Tongue (tissue), 2 donors: ENCODE measurements around the gene ODAD4. TPM values are rescaled to one million over a fixed set of nuclear protein-coding genes. Genes with fewer than 3 reads are reported as not detected.
A peak's percentile ranks its signal among the peaks of the same experiment; 100 is the strongest.
"Not testable (repeated sequence)": the region's sequence is repeated elsewhere in the genome, so short reads cannot be mapped to it uniquely, and the experiment has no call there.

ENCODE experiments used
- DNase-seq: peaks from one replicate; pipeline ENCODE4 v3.0.0-alpha.2; 2015
- total RNA-seq: library from RNA; depleted of rRNA; stranded (reverse); fragments of >200 nt; gene quantifications from one replicate; pipeline ENCODE4 v1.2.3, GENCODE V29; 2014

ODAD4 gene
- total RNA-seq, 1 donor from 2014 or later, result not detected

- no peak for DNase-seq
Observed at GRCh38 chr17:41913798-41914197, 16.6 kb upstream of the ODAD4 start.

DNA sequence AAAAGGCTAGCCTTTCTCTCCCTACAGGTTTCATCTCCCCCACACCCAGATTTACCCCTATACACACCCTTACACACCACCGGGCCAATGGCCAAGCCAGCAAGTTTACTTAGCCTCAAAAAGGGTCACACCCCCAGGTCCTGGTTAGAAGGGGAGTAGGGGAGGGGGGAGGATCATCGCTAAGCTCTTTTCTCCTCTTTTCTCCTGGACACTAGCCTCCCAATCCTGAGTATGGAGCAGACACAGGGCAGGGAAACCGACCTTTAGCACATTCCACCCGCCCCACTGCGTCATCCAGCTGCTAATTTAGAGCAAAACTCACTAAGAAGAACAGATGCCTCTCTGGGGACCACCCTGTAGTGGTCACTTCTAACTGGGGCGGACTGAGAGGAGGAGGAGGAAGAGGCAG, 16.1 kb upstream of the ODAD4 start:
- no peak for DNase-seq

GRCh38 chr17:41915020-41915419, 15.4 kb upstream of the ODAD4 start:
- no peak for DNase-seq

GRCh38 chr17:41915566-41915965, 14.9 kb upstream of the ODAD4 start:
- no peak for DNase-seq

- DNase-seq, result peak; percentile 84
Observed at GRCh38 chr17:41917192-41917591, 13.2 kb upstream of the ODAD4 start.

- DNase-seq, result peak; percentile 81
Observed at GRCh38 chr17:41917679-41918313, 12.6 kb upstream of the ODAD4 start.

DNA sequence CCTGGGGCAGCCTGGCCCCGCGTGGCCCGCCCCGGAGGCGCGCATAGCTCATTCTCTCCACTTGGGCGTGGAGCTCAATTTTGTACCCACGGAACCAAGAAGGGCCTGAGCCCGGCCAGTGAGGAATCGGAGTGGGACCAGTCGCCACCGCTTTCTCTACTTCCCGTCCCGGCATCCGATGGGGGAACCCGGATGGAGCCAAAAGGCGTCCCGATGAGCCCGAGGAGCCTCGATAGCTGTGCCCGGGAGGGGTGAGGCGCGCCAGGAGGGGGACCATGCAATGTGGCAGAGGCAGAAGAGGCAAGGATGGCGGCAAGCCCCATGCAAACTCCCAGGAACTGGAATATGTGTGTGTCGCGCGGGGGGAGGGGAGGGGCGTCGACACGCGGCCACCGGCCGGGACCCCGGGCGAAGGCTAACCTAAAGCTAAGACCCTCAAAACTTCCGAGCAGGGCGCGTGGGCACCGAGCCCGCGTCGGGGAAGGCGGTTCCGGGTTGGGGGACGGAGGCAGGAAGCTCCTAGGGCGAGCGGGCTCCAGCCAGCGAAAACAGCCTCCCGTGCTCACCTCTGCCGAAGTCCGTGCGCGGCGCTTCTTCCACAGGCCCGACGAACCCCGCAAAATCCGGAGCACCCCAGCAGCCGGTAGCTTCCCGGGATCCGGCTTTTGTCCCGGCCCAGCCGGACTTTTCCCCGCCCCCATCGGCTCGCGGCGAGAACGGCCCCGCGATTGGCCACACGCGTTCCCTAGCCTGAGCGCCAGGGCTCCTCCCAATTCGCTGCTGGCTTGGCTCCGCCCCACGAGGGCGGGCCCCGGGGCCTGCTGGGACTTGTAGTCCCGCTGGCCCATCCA, 11.9 kb upstream of the ODAD4 start, which contains the start of gene ACLY:
ACLY (minus strand) TSS at position 638 of the 851 bp plus-strand sequence. CDS start 5,078 bp downstream, outside the sequence.
- DNase-seq, result peak; percentile 98

DNA sequence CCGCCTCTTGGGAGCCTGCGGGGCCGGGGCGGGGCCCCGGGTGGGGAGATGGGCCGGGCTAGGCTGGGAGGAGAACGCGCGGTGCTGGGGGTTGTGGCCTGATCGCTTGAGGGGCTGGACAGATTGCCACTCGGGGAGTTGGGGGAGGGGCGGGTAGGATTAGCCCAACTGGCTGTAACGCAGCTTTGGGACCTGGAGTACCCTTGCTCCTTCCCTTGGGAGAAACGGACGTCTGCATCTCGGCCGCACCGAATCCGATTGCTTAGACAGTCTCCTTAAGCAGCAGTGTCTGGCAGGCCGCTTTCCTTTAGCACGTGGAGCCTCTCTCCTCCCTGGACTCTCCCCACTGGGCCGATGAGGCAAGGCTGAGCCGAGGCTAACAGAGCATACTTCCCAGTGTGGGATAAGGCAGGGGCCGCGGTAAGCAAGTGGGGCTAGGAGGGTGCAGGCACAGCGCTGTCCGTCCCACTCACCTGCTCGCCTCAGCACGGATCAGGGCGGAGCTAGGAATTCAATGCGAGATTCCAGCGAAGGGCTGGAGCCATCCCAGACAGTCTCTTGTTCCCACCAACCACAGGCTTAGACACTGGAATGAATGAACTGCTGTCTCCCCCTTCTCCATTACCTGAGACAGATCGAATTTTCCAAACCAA, 11.1 kb upstream of the ODAD4 start:
- no peak for DNase-seq

DNA sequence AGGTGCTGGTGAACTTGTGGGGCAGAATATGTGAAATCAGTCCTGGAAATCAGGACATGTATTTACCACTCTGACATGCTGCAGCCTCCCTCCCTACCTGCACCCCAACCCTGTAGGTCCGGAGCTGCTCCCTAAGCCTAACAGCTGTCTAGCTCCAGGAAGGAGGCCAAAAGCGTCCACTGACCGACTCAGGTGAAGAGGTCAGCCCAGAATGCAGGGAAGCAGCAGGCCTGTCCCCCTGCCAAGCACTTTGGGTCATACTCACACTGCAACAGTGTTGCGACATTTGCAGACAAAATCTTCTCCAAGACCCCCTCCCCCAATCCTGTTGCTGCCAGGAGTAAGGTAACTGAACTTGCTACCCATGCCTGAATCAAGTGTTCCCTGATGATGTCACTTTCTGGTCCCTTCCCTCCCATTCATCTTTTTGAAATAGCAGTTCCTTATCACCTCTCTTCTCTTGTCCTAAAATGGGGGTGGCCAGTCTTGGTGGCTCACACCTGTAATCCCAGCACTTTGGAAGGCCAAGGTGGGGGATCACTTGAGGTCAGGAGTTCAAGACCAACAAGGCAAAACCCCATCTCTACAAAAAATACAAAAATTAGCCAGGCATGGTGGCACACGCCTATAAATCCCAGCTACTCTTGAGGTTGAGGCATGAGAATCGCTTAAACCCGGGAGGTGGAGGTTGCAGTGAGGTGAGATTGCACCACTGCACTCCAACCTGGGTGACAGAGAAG, 10.4 kb upstream of the ODAD4 start:
- DNase-seq, result no peak

GRCh38 chr17:41920580-41920955, 9.8 kb upstream of the ODAD4 start:
- no peak for DNase-seq

DNA sequence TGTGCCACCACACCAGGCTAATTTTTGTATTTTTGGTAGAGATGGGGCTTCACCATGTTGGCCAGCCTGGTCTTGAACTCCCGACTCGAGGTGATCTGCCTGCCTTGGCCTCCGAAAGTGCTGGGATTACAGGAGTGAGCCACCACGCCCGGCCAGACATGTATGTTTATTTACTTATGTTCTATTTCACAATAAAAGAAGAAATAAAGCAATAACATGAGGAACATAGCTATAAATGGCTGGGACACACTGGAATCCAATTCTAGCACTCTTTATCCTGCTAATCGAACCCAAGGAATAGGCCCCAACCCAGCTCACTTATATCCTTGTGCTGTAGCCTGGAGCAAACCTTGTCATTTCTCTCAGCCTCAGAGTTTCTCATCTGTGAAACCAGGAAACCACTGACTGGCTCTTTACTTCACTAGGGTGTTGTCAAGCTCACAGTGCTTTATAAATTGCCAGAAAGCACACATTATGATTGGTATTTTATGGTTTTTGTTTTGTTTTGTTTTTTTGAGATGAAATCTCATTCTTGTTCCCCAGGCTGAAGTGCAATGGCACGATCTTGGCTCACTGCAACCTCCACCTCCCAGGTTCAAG, 4.3 kb upstream of the ODAD4 start:
- DNase-seq, result no peak

- DNase-seq, result no peak
Observed at GRCh38 chr17:41928693-41929251, 1.6 kb upstream of the ODAD4 start.

- DNase-seq, result not testable (repeated sequence)
Observed at GRCh38 chr17:41930833-41931156, 378 bp downstream of the ODAD4 start.

DNA sequence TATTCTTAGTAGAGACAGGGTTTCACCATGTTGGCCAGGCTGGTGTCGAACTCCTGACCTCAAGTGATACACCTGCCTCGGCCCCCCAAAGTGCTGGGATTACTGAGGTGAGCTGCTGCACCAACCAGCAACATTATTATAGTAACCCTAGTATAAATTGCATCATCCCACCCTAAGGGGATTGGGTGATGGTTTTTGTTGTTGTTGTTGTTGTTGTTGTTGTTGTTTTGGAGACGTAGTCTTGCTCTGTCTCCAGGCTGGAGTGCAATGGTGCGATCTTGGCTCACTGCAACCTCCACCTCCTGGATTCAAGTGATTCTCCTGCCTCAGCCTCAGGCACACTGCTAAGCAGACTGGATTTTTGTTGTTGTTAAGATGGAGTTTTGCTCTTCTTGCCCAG, 1.3 kb downstream of the ODAD4 start:
- DNase-seq, result not testable (repeated sequence)

GRCh38 chr17:41932816-41933389, 2.5 kb downstream of the ODAD4 start:
- DNase-seq, result no peak

DNA sequence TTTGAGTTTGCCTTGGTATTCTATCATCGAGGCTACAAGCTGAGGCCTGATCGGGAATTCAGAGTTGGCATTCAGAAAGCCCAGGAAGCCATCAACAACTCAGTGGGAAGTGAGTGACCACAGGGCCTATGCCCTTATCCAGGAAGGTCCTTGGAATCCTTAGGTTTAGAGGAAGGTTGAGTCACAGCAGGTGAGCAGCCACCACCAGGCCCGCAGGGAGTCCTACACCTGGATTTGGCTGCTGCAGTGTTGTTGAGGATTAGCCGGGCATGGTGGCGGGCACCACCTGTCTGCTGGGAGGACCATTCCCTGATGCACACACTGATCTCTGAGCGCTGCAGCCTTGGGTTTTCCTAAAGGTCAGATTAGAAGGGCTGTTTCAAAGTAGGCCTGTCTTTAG, 5.2 kb downstream of the ODAD4 start:
- no peak for DNase-seq

DNA sequence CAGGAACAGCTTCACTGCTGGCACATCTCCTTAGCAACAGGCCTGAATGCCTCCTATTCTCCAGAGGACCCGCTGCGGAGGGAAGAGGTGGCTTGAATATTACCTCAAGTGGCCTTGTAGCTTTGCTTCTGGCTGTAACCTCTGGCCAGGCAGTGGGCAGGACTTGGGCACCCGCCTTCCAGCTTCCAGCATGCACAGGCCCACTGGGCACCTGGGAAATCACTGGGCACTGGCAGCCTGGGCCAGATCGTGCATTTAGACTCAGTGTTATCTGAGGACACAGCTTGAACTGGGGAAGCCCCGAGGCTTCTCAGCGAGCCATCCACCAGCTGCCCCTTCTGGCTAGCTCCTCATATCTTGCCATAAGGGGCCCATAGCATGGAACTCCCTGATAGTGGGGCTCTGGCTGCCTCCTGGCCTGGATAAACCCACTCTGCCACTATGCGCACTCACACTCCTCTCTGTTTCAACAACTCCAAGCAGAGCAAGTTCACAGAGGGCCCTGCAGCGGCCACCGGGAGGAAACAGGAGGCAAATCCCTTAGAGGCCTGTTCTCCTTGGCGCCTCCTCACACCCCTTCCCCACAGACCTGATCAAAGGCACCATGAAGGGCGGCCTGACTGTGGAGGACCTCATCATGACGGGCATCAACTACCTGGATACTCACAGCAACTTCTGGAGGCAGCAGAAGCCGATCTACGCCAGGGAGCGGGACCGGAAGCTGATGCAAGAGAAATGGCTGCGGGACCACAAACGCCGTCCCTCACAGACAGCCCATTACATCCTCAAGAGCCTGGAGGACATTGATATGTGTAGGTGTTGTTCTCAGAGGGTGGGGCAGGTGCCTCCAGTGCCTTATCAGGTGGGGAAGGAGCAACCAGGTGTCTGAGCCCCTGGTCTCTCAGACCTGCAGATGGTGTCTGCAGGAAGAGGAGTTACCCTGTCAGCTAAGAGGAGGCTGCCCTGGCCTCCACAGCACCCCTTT, 7.8 kb downstream of the ODAD4 start:
- DNase-seq, result no peak

DNA sequence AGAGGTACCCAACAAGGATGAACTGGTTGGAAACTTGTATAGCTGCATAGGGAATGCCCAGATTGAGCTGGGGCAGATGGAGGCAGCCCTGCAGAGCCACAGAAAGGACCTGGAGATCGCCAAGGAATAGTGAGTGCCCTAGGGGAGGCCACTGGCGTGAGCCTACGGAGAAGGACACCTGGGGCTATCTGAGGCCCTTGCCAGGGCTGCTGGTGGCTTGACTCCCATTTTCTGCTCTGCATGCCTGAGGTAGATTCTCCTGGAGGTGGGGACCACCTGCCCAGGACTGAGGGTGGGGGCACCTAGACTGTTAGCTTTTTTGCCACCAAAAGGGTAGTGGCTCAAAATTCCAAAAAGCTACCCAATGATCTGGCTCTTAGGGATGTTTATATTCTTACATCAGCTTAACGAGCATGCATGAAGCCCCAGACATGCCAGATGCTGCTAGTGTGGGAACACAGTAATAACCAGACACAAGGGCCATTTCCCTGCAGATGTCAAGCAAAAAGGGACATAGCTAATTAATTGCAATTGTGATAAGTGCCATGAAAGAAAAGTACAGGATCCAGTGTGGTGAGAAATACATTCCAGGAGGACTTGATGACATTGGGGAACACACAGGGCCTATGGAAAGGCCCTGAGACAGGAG, 8.8 kb downstream of the ODAD4 start:
- no peak for DNase-seq

DNA sequence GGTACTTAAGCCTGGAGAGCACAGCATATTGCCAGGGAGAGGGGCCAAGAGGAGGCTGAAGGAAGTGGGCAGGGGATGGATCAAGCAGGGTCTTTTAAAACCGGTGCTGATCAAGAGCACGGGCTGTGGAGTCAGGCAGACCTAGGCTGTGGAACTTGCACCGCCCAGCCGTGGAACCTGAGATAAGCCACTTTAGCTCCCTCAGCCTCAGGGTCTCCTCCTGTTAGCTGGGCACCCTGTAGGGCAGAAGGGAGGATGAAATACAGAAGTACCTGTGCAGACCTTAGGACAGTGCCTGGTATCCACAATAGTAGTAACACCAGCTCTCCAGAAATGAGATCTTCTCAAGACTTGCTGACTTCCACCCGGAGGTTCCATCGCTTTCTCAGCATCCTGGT, 9.3 kb downstream of the ODAD4 start:
- DNase-seq, result no peak

DNA sequence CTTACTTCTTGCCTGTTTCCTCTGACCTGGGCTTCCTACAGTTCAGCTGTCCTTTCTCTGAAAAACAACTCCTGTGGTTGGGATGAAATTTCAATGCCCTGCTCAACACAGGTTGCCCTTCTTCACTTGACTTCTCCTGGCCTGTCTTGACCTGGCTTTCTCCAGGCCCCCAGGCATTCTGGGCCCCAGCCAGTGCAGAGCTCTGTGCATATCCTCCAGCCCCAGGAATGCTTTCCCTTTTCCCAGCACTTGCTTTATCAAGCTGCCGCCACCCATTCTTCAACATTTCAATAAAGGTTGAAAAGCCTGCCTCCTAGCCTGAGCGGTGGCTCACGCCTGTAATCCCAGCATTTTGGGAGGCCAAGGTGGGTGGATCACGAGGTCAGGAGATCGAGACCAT, 10.8 kb downstream of the ODAD4 start:
- no peak for DNase-seq
